Lung (tissue), 12 donors: ENCODE results near the gene RXRA. TPM values are rescaled to one million over a fixed set of nuclear protein-coding genes. Genes with fewer than 3 reads are reported as not detected.

Experiments used
- ATAC-seq: fragments of 200-7000 bp; cut with Tn5 transposase; one replicate; pipeline ENCODE4 v1.9.1; 2020; ENCODE audit warnings: moderate number of reproducible peaks; ENCODE audit not compliant: insufficient read depth, low FRiP score
- DNase-seq, 3 donors: peaks; one replicate each; pipeline ENCODE4 v3.0.0-alpha.2; 2013 to 2017
- H3K27ac ChIP-seq, 2 donors: one replicate each; pipeline ENCODE4 v1.5.1; 2013; ENCODE audit warnings: mild to moderate bottlenecking in 2 of 2, moderate library complexity in 2 of 2, control low read depth in 1 of 2, inconsistent platforms in 1 of 2, low read depth in 1 of 2, low read length in 1 of 2
- H3K27me3 ChIP-seq, 3 donors: one replicate each; pipeline ENCODE4 v1.5.1; 2013; ENCODE audit warnings: low read length in 2 of 3; ENCODE audit not compliant: control insufficient read depth in 3 of 3, insufficient read depth in 3 of 3
- H3K36me3 ChIP-seq, 4 donors: one replicate each; pipeline ENCODE4 v1.5.1; 2013; ENCODE audit warnings: low read length in 4 of 4, mild to moderate bottlenecking in 1 of 4, moderate library complexity in 1 of 4; ENCODE audit not compliant: control insufficient read depth in 4 of 4, insufficient read depth in 4 of 4
- H3K4me1 ChIP-seq, 5 donors: one replicate each; pipeline ENCODE4 v1.5.1; 2013; ENCODE audit warnings: low read length in 5 of 5, mild to moderate bottlenecking in 2 of 5, moderate library complexity in 1 of 5; ENCODE audit not compliant: control insufficient read depth in 5 of 5, insufficient read depth in 5 of 5
- H3K4me3 ChIP-seq: one replicate; pipeline ENCODE4 v1.5.1; 2013; ENCODE audit warnings: mild to moderate bottlenecking, control low read depth, moderate library complexity
- H3K9ac ChIP-seq, 2 donors: one replicate each; pipeline ENCODE4 v1.5.1; 2013; ENCODE audit warnings: low read length in 2 of 2, control low read depth in 1 of 2; ENCODE audit not compliant: insufficient read depth in 1 of 2
- H3K9me3 ChIP-seq, 4 donors: one replicate each; pipeline ENCODE4 v1.5.1; 2013; ENCODE audit warnings: low read length in 3 of 4, mild to moderate bottlenecking in 1 of 4, moderate library complexity in 1 of 4; ENCODE audit not compliant: control insufficient read depth in 4 of 4, insufficient read depth in 3 of 4
- WGBS, 2 donors: extraction: QIAGEN DNeasy Blood & Tissue Kit; methylation state at CpG; one replicate each; pipeline ENCODE4 v1.1.7; 2013; 5-methylcytosine and 5-hydroxymethylcytosine counted together
- polyA plus RNA-seq, 2 donors: library from polyadenylated mRNA; stranded (reverse); fragments of 200-250 nt; gene quantifications; one replicate each; pipeline ENCODE4 v1.2.1, GENCODE V29; 2013
- total RNA-seq, 2 donors: library from RNA; depleted of rRNA in 1 of 2; stranded (reverse); fragments of >200 nt in 1 of 2; gene quantifications; one replicate each; pipeline ENCODE4 v1.2.1, GENCODE V29; 2014 to 2021
- TF ChIP-seq, protein P1 (sequence below): IDR thresholded peaks from 2 replicates; pipeline ENCODE4 v1.5.1; 2012; ENCODE audit warnings: mild to moderate bottlenecking; ENCODE audit errors: control extremely low read depth, extremely low read depth
- donor health status: control.
- donor health status: control.
- donor health status: Bipolar disorder and iron deficiency.
- donor health status: healthy.
- donor health status: DM: yes; HTN: yes; CAD: no.

Gene RXRA
- total and polyA plus RNA-seq, 4 donors, result 24.2 to 85.2 (median 52.2) TPM

DNA sequence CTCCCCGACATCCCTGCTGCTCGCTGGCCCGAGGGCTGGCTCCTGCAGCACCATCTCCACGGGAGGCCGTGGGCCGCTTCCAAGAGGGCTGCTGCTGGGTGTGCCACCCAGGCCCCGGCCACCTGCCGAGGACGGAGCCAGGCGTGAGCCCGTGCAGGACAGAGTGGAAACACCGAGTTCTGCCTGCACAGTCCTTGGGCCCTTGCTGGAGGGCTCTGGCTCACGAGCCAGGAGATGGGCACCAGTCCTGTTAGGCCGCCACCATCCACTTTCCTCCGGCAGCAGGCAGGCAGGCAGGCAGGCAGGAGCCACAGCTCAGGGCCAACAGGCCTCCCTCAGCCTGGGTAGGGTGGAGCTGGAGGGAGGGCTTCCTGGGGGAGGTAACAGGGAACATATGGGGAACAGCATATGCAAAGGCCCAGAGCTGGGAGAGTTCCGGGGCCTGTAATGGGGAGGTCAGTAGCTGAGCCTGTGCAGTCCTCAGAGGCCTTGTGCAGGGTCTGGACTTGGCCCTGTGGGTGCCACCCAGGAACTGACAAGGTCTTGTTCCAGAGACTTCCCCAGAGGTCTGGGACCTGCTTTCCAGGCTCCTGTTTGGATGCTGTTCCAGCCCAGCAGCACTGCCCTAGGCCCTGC lies 31.9 kb downstream of the RXRA start:
- H3K27me3 ChIP-seq, result no peaks in the 10 kb centered on the region
- H3K4me3 ChIP-seq, result no peak overlapping the region
- H3K4me1 ChIP-seq, result peaks cover 0 to 68% (median 26%) of the 10 kb centered on the region in 5 donors
- H3K36me3 ChIP-seq, result peaks cover 0 to 2% (median 0%) of the 10 kb centered on the region in 4 donors
- no peaks in the 10 kb centered on the region for H3K9me3 ChIP-seq
- 85 to 87% methylated on average over 16 of the region's 16 CpGs for WGBS, 2 donors
- H3K27ac ChIP-seq, result peak overlapping the region in 1 of 2 donors; percentile 12
- ATAC-seq, result no peak
- TF ChIP-seq, protein P1, sequence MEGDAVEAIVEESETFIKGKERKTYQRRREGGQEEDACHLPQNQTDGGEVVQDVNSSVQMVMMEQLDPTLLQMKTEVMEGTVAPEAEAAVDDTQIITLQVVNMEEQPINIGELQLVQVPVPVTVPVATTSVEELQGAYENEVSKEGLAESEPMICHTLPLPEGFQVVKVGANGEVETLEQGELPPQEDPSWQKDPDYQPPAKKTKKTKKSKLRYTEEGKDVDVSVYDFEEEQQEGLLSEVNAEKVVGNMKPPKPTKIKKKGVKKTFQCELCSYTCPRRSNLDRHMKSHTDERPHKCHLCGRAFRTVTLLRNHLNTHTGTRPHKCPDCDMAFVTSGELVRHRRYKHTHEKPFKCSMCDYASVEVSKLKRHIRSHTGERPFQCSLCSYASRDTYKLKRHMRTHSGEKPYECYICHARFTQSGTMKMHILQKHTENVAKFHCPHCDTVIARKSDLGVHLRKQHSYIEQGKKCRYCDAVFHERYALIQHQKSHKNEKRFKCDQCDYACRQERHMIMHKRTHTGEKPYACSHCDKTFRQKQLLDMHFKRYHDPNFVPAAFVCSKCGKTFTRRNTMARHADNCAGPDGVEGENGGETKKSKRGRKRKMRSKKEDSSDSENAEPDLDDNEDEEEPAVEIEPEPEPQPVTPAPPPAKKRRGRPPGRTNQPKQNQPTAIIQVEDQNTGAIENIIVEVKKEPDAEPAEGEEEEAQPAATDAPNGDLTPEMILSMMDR, result no peak
- H3K9ac ChIP-seq, result no peak overlapping the region
- no peak for DNase-seq

DNA sequence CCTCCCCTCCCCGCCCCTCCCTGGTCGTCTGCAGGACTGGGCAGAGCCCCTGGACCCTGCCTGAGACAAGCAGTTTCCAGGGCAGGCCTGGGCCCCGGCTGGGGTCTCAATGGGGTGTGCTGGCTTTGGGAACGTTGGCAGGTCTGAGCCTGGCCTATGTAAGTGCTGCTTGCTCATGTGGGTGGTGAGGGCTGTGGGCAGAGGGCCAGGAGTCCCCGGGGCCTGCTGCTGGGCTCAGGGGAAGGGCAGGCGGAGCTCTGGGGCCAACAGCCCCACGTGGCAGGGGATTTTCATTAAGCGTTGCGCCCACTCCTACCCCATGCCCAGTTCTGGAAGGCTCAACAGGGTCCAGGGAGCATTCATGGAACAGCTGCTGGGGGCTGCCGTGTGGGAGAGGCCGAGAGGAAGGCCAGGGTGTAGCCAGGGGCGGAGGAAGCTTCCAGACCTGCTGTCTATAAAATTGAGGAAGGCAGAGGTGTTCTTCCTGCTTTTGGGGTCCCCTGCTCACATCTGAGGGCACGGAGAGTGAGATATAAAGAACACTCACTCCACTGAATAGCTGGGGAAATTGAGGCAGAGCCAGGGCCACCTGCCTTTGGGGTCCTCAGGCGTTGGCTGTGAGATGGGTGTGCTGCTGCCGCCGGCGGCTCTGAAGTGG lies 32.5 kb downstream of the RXRA start:
- DNase-seq (peak in 2 of 3 donors; percentile 57 to 72), ATAC-seq (no peak)
- WGBS, 2 donors, result 51 to 55% methylated on average over 17 of the region's 17 CpGs
- TF ChIP-seq, protein P1, result no peak
- Histone ChIP-seq H3K9me3 (no peaks in the 10 kb centered on the region), H3K9ac (no peak overlapping the region), H3K4me1 (peaks cover 0 to 65% (median 25%) of the 10 kb centered on the region in 5 donors), H3K27me3 (no peaks in the 10 kb centered on the region), H3K4me3 (no peak overlapping the region), H3K36me3 (peaks cover 0 to 2% (median 0%) of the 10 kb centered on the region in 4 donors), H3K27ac (peak overlapping the region in 1 of 2 donors; percentile 12)

DNA sequence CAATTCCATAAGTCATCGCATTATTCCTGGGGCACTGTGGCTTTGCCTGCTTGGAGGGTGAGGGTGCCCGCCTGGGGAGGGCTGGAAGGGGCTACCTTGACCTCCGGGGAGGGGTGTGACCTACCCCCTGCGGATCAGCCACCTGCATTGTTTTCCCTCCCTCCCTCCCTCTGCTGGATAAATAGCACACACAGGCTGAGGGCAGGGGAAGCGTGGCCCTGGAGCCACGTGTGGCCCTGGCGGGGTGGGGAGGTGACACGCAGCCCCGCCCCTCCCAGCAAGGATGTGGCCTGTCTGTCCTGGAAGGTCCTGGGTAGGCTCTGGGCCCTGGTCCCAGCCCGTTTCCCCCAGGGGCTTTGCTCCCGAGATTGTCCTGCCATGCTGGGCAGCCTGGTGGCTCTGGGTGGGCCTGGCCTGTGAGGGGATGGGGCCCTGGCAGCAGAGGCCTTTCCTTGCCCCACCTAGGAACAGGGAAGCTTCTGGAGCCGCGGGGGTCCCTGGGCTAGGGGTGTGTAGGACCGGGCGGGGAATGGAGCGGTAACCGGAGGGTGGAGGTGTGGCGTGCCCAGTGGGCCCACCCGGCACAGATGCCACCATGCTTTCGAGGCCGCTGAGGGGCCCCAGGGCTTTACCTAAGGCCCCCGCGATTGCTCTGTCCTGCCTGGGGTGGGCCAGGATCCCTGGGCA lies 33.4 kb downstream of the RXRA start:
- DNase-seq (no peak), ATAC-seq (no peak)
- H3K9ac ChIP-seq, result no peak overlapping the region
- TF ChIP-seq, protein P1, result no peak
- no peaks in the 10 kb centered on the region for H3K27me3 ChIP-seq
- H3K9me3 ChIP-seq, result no peaks in the 10 kb centered on the region
- peak overlapping the region in 1 of 2 donors; percentile 7 for H3K27ac ChIP-seq
- H3K4me1 ChIP-seq, result peaks cover 0 to 63% (median 25%) of the 10 kb centered on the region in 5 donors
- H3K36me3 ChIP-seq, result peaks cover 0 to 2% (median 0%) of the 10 kb centered on the region in 4 donors
- H3K4me3 ChIP-seq, result no peak overlapping the region
- 79 to 80% methylated on average over 20 to 23 of the region's 23 CpGs for whole genome bisulfite sequencing, 2 donors
